Panc1 (cell line): ENCODE measurements around the gene SPTSSA.

Experiments used
- POLR2AphosphoS5 ChIP-seq: IDR thresholded peaks from 2 replicates; pipeline ENCODE4 v1.6.1; 2012; ENCODE audit warnings: mild to moderate bottlenecking, low read depth, low read length, moderate library complexity
- SIN3A ChIP-seq: IDR thresholded peaks from 2 replicates; pipeline ENCODE4 v1.6.1; 2012; ENCODE audit warnings: low read depth, mild to moderate bottlenecking, low read length, moderate library complexity, borderline replicate concordance; ENCODE audit not compliant: insufficient read depth
- TCF7L2 ChIP-seq: IDR thresholded peaks from 2 replicates; pipeline ENCODE4 v1.6.1; 2011; ENCODE audit warnings: mild to moderate bottlenecking, low read depth, low read length, inconsistent platforms
- TF ChIP-seq, protein P1 (sequence below), 2 experiments: IDR thresholded peaks; 2 replicates each; pipeline ENCODE4 v1.6.1; 2011 to 2012; ENCODE audit warnings: low read depth in 2 of 2, control low read depth in 1 of 2, low read length in 1 of 2, mild to moderate bottlenecking in 1 of 2, moderate library complexity in 1 of 2; ENCODE audit not compliant: insufficient read depth in 1 of 2
- TF ChIP-seq, protein P2 (sequence below): fragments of 450-650 bp; IDR thresholded peaks from 2 replicates; pipeline ENCODE4 v1.5.1; 2017; ENCODE audit warnings: mild to moderate bottlenecking

DNA sequence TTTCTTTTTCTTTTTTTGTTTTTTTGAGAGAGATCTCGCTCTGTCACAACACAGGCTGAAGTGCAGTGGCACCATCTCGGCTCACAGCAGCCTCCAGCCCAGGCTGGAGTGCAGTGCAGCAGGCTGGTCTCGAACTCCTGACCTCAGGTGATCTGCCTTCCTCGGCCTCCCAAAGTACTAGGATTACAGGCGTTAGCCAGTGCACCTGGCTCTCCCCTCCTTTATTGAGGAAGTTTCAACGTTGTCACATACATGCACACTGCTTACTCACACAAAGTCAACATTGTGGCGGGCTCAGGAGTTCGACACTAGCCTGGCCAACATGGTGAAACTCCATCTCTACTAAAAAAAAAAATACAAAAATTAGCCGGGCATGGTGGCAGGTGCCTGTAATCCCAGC lies 45.4 kb upstream of the SPTSSA start:
- TF ChIP-seq, protein P1, sequence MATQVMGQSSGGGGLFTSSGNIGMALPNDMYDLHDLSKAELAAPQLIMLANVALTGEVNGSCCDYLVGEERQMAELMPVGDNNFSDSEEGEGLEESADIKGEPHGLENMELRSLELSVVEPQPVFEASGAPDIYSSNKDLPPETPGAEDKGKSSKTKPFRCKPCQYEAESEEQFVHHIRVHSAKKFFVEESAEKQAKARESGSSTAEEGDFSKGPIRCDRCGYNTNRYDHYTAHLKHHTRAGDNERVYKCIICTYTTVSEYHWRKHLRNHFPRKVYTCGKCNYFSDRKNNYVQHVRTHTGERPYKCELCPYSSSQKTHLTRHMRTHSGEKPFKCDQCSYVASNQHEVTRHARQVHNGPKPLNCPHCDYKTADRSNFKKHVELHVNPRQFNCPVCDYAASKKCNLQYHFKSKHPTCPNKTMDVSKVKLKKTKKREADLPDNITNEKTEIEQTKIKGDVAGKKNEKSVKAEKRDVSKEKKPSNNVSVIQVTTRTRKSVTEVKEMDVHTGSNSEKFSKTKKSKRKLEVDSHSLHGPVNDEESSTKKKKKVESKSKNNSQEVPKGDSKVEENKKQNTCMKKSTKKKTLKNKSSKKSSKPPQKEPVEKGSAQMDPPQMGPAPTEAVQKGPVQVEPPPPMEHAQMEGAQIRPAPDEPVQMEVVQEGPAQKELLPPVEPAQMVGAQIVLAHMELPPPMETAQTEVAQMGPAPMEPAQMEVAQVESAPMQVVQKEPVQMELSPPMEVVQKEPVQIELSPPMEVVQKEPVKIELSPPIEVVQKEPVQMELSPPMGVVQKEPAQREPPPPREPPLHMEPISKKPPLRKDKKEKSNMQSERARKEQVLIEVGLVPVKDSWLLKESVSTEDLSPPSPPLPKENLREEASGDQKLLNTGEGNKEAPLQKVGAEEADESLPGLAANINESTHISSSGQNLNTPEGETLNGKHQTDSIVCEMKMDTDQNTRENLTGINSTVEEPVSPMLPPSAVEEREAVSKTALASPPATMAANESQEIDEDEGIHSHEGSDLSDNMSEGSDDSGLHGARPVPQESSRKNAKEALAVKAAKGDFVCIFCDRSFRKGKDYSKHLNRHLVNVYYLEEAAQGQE (IDR thresholded peaks at IDR 0.05; ENCODE audit: insufficient read depth in 1 of 2, low read depth in 2 of 2, low read length in 1 of 2) = no peak
- TF ChIP-seq POLR2AphosphoS5 (no peak), SIN3A (no peak), TCF7L2 (no peak)
- TF ChIP-seq, protein P2, sequence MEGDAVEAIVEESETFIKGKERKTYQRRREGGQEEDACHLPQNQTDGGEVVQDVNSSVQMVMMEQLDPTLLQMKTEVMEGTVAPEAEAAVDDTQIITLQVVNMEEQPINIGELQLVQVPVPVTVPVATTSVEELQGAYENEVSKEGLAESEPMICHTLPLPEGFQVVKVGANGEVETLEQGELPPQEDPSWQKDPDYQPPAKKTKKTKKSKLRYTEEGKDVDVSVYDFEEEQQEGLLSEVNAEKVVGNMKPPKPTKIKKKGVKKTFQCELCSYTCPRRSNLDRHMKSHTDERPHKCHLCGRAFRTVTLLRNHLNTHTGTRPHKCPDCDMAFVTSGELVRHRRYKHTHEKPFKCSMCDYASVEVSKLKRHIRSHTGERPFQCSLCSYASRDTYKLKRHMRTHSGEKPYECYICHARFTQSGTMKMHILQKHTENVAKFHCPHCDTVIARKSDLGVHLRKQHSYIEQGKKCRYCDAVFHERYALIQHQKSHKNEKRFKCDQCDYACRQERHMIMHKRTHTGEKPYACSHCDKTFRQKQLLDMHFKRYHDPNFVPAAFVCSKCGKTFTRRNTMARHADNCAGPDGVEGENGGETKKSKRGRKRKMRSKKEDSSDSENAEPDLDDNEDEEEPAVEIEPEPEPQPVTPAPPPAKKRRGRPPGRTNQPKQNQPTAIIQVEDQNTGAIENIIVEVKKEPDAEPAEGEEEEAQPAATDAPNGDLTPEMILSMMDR = no peak
